Mucosa of descending colon (tissue), 3 donors: Measurements from ENCODE around the gene MACROH2A1. TPM values are rescaled to one million over a fixed set of nuclear protein-coding genes. Genes with fewer than 3 reads are reported as not detected.

Source experiments
- ATAC-seq: fragments of 200-7000 bp; cut with Tn5 transposase; one replicate; pipeline ENCODE4 v1.9.1; 2020; ENCODE audit warnings: mild to moderate bottlenecking, moderate library complexity
- DNase-seq, 3 donors: peaks; one replicate each; pipeline ENCODE4 v3.0.0-alpha.2; 2020
- H3K36me3 ChIP-seq: fragments of 200-600 bp; one replicate; pipeline ENCODE4 v1.8.0; 2021; ENCODE audit warnings: low read depth, mild to moderate bottlenecking
- H3K4me1 ChIP-seq: fragments of 200-600 bp; one replicate; pipeline ENCODE4 v1.8.0; 2021; ENCODE audit warnings: low read depth, mild to moderate bottlenecking
- H3K4me3 ChIP-seq: fragments of 200-600 bp; one replicate; pipeline ENCODE4 v1.8.0; 2021; ENCODE audit warnings: mild to moderate bottlenecking
- H3K9me3 ChIP-seq: fragments of 200-600 bp; one replicate; pipeline ENCODE4 v1.8.0; 2021; ENCODE audit warnings: mild to moderate bottlenecking
- CTCF ChIP-seq: fragments of 200-600 bp; IDR thresholded peaks from one replicate; pipeline ENCODE4 v1.8.0; 2022; ENCODE audit warnings: antibody characterized with exemption, mild to moderate bottlenecking
- intact Hi-C, 2 donors: fragments of 100-400 bp; cut with DNase I in 1 of 2; cut with micrococcal nuclease in 1 of 2; formaldehyde crosslinking; loops; one replicate each; pipeline versions ENCODE4 v1.11.0 to v1.11.1; 2022; cut with DNase I, micrococcal nuclease
- total RNA-seq, 3 donors: library from RNA; stranded (reverse); fragmentation: NEBNext Ultra II Directional in 2 of 3; extraction: Animal tissue kit (Norgen Biotek cat#: 25700) in 2 of 3; gene quantifications; one replicate each; pipeline versions ENCODE4 v1.2.1 to v1.2.4, GENCODE V29; 2021 to 2023
- donor health status: DM: no; HTN: no; CAD: no; lungs with moderate emphysema.
- donor health status: DM: no; HTN: no; CAD: no.
- donor health status: DM: no; HTN: yes; CAD: no.

MACROH2A1 gene
- total RNA-seq, 3 donors from 2014 or later, result 170 to 255 (median 243) TPM

- H3K4me1 ChIP-seq, result peaks cover 19% of the 10 kb centered on the region
- no peak for TF ChIP-seq CTCF
- no peak overlapping the region for H3K4me3 ChIP-seq
- no peak for ATAC-seq
- intact Hi-C loops, result no loop called here
- no peaks in the 10 kb centered on the region for H3K9me3 ChIP-seq
- H3K36me3 ChIP-seq, result peaks cover 5% of the 10 kb centered on the region
- no peak for DNase-seq
These were observed 13.5 kb downstream of the MACROH2A1 start for GRCh38 chr5:135385576-135385975.

GRCh38 chr5:135384898-135385297 lies 14.1 kb downstream of the MACROH2A1 start:
- DNase-seq (no peak), ATAC-seq (no peak)
- intact Hi-C loops, result no loop called here
- TF ChIP-seq CTCF, result no peak
- Histone ChIP-seq H3K9me3 (no peaks in the 10 kb centered on the region), H3K4me1 (peaks cover 19% of the 10 kb centered on the region), H3K36me3 (peaks cover 5% of the 10 kb centered on the region), H3K4me3 (no peak overlapping the region)

GRCh38 chr5:135383803-135384495 lies 15.1 kb downstream of the MACROH2A1 start:
- no peak for DNase-seq
- Histone ChIP-seq H3K4me3 (no peak overlapping the region), H3K4me1 (peaks cover 19% of the 10 kb centered on the region), H3K36me3 (peaks cover 5% of the 10 kb centered on the region), H3K9me3 (no peaks in the 10 kb centered on the region)
- intact Hi-C loops, result no loop called here
- no peak for TF ChIP-seq CTCF
- ATAC-seq, result no peak

- Histone ChIP-seq H3K4me3 (no peak overlapping the region), H3K9me3 (no peaks in the 10 kb centered on the region), H3K36me3 (peaks cover 5% of the 10 kb centered on the region), H3K4me1 (peaks cover 13% of the 10 kb centered on the region)
- intact Hi-C loops, result no loop called here
- no peak for DNase-seq
- no peak for ATAC-seq
- TF ChIP-seq CTCF, result no peak
These were observed 16.1 kb downstream of the MACROH2A1 start for GRCh38 chr5:135382981-135383380.

GRCh38 chr5:135382106-135382790 lies 16.8 kb downstream of the MACROH2A1 start:
- no peak overlapping the region for H3K4me3 ChIP-seq
- peaks cover 8% of the 10 kb centered on the region for H3K4me1 ChIP-seq
- ATAC-seq (no peak), DNase-seq (no peak)
- no peak for TF ChIP-seq CTCF
- peaks cover 5% of the 10 kb centered on the region for H3K36me3 ChIP-seq
- intact Hi-C loops, result no loop called here
- no peaks in the 10 kb centered on the region for H3K9me3 ChIP-seq
